Daoy (cell line): ENCODE data around the gene LMAN2. TPM values are rescaled to one million over a fixed set of nuclear protein-coding genes. Genes with fewer than 3 reads are reported as not detected.
"Not testable (repeated sequence)": the region's sequence is repeated elsewhere in the genome, so short reads cannot be mapped to it uniquely, and the experiment has no call there.

Source experiments
- DNase-seq: peaks from one replicate; pipeline ENCODE4 v3.0.0-alpha.2; 2015; ENCODE audit warnings: low read depth
- total RNA-seq: library from RNA; depleted of rRNA; stranded (reverse); fragments of >200 nt; shearing (Covaris generic); gene quantifications from 2 replicates; pipeline ENCODE4 v1.2.3, GENCODE V29; 2014

LMAN2 gene
- total RNA-seq, 1 experiment from 2014 or later: 269 TPM

DNA sequence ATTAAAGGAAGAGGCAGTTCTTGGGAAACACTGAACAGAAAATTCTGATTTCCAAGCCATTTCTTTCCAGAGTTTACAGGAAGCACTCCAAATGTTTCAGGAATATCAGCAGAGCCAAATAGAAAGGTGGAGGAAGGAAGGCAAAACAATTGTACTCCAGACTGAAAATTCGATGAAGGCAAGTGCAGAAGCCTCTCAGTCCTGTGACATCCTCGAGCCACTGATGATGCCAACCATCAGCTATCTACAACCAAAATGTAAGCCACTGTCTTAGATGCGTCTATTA is 2.2 kb downstream of the LMAN2 start:
- no peak for DNase-seq

DNA sequence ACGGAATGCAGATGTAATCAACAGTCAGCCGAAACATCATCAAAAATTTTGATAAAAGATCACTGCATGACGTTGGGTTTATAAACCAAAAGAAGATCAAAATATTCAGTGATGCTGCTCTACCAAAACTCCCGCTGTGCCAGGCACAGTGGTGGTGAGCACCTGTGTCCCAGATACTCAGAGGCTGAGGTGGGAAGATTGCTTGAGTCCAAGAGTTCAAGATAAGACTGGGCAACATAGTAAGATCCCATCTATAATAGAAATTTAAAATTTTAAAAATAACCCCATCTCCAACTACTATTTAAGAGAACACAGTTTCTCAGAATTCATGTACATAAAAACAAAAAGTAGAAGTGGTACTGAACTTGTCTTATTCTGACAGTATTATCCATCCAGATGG is 3.8 kb downstream of the LMAN2 start:
- no peak for DNase-seq

- DNase-seq: no peak
Measured at GRCh38 chr5:177346820-177347219, 4.6 kb downstream of the LMAN2 start.

GRCh38 chr5:177344891-177345290 is 6.6 kb downstream of the LMAN2 start:
- no peak for DNase-seq

DNA sequence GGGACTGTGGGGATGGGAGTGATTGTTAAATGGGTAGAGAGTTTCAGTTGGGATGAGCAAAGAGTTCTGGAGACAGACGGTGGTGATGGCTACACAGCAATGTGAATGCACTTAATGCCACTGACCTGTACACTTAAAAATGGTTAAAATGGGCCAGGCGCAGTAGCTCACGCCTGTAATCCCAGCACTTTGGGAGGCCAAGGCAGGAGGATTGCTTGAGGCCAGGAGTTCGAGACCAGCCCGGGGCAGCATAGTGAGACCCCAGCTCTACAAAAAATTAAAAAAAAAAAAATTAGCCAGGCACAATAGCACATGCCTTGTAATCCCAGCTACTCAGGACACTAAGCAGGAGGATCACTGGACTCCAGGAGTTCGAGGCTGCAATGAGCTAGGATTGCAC is 7.7 kb downstream of the LMAN2 start:
- no peak for DNase-seq

DNA sequence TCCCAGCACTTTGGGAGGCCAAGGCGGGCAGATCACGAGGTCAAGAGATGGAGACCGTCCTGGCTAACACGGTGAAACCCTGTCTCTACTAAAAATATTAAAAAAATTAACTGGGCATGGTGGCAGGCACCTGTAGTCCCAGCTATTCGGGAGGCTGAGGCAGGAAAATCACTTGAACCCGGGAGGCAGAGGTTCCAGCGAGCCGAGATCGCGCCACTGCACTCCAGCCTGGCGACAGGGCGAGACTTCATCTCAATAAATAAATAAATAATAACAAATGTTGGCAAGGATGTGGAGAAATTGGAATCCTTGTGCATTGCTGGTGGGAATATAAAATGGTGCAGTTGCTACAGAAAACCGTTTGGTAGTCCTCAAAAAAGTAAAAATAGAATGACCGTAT is 8.5 kb downstream of the LMAN2 start:
- not testable (repeated sequence) for DNase-seq

- DNase-seq: no peak
Measured at GRCh38 chr5:177339107-177339638, 12.3 kb downstream of the LMAN2 start.

DNA sequence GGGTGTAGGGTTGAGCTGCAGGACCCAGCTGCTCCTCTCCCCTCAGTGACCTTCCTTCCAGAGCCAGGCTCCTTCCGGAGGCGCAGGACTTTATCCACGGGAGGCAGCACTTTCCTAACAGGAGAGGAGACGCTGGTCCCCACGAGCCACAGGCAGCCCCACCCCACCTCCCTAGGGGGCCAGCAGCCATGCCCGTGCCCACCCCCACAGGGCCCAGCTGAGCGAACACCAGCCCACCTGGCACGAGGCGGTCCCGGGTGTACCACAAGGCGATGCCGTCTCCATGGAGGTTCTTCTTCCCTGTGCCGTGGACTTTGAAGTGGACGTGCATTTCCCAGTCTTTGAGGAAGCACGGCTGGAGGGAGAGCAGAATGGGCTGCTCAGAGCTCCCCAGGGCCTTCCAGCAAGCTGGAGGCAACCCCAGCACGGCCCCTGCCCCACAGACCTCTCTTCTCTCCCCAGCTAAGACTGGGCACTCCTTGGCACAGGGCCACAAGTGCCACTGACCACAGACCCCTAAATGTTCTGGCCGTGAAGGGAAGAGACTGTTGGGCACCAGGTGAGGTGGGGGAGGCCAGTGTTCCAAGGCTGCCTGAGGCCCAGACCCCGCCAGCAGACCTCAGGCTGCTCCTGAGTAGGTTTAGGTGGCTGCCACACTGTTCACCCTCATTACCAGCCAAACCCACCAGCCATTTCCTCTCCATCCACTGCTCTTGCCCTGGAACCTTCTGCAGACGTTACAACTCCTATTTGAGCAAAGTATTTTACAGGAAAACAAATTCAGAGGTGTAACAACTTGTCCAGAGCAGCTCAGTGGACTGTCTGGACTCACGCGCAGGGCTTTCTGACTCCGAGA is 13.0 kb downstream of the LMAN2 start:
- no peak for DNase-seq

- DNase-seq: no peak
Measured at GRCh38 chr5:177336603-177337494, 14.6 kb downstream of the LMAN2 start.

- DNase-seq: peak; percentile 46
Measured at GRCh38 chr5:177336112-177336511, 15.4 kb downstream of the LMAN2 start.

GRCh38 chr5:177335701-177336065 is 15.8 kb downstream of the LMAN2 start:
- no peak for DNase-seq

GRCh38 chr5:177334781-177335700 is 16.4 kb downstream of the LMAN2 start:
- no peak for DNase-seq

DNA sequence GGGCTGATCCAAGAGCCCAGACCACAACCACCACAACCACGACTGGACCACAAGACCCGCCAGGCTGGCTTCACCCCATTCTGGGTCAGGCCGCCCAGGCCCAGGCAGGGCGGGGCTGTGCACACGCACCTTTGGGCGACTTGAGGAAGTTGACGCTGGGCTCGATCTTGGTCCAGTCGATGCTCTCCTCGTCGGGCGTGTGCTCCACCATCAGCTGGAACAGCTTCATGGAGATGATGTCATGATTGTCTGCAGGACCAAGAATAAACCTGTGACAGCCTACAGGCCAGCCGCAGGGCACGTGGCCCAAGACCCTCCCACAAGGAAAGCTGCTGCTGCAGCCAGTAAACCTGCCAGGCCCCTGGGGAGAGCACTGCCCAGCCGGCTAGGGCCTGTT is 17.3 kb downstream of the LMAN2 start:
- no peak for DNase-seq

DNA sequence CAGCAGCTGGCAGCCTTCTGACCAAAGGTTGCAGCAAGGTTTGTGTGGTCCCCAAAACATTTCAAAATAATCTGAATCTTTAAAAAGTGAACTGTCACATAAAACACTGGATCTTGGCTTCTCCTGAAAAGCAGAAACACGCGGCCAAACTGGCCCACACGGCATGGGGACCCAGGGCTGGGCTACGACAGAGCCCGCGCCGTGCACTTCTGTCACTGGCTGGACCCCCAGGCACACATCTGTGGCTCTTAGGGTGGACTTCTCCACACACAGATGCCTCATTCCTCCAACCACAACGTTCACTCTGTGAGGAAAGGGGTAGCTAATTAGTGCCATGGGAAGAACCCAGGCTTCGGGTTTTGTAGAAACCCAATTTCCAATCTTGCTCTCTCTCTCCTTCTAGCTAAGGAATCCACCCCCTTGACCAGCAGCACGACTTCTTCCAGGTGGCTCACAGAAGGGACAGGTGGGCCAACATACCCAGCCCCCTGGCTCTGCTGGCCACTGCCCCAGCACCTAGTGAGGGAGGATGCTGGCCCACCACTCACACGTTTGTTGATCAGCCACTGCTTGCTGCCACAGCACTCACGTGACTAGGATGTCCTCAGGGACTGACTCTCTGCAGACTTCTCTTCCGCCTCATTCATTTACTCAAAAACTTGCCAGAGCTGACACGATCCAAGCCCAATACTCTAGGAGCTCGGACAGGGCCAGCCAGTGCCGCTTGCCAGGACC is 17.9 kb downstream of the LMAN2 start:
- no peak for DNase-seq

- no peak for DNase-seq
Measured at GRCh38 chr5:177332896-177333260, 18.6 kb downstream of the LMAN2 start.

DNA sequence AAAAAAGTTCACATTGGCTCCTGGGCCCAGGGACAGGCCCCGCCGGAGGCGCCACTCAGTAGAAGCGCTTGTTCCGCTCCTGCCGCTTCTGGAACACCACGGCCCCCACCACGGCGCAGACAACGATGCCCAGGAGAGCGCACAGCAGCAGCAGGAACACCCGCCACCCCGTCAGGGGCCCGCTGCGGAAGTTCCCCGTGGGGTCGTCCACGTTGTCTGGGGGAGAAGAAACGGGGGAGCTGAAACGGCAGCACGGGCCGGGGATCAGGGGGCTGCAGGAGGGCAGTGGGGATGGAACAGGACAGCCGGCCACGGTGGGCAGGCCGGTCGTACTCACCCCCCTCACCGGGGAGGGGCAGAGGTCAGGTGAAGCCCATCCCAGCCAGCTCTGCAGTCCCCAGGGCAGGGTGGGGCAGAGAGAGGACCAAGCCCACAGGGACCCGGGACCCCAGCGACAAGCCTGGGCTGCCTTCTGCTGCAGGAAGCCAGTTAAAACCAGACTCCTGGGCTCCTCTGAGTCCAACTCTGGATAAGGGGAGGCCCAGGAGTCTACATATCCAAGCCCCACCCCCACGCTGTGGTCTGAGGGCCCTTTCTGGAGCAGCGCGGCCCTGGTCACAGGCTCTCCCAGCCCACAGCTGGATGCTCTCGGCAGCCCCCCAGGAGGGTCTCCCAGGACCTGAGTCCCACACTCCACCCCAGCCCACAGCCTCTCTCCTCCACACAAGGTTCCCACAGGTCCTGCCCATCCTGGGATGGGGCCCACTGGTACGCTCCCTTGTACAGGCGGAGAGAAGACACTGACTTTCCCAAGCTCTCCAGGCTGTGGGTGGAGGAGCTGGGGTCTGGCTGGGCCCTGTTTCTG is 19.2 kb downstream of the LMAN2 start:
- DNase-seq: no peak

GRCh38 chr5:177330991-177331842 is 20.3 kb downstream of the LMAN2 start:
- no peak for DNase-seq

DNA sequence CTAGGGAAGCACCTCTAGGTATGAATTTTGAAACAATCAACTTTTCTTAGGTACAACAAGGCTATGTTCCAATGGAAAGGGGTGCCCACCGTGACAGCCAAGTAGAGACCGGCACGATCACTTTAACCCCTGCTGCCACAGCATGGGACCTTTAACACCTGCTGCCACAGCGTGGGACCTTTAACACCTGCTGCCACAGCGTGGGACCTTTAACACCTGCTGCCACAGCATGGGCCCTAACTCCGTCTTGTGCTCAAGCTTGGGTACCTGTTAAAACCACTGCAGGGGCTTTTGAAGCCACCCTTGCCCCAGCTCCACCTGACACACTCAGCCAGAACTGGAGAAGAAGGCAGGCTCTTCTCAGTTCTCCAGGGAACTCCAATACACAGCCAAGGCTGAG is 21.6 kb downstream of the LMAN2 start:
- no peak for DNase-seq

DNA sequence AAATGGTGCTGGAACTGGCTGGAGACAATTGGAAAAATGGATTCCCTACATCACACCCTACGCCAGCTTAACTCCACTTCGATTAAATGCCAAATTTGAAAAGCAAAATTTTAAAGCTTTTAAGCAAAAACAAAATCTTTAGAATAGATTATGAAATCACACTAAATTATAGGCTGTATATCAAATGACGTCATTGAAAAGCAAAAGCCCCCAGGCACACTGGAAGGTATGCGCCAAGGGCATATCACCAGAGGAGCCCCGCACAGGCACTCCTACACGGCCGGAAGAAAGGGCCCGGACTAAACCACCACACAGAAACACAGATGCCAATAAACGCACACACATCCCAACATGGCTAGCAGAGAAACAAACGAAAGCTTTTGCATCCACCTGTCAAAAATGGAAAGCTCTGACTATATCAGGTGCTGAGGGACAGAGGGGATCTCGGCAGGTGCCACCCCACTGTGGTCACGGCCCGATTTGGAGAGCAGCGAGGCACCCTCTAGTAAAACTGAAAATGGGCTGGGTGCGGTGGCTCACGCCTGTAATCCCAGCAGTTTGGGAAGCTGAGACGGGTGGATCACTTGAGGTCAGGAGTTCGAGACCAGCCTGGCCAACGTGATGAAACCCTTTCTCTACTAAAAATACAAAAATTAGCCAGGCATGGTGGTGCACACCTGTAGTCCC is 22.8 kb downstream of the LMAN2 start:
- no peak for DNase-seq
